GM12878 (cell line): ENCODE results near the gene ZCWPW2. TPM values are rescaled to one million over a fixed set of nuclear protein-coding genes. Genes with fewer than 3 reads are reported as not detected.

Source experiments
- ATAC-seq: fragments of 200-7000 bp; cut with Tn5 transposase; 3 replicates; pipeline ENCODE4 v1.9.1; 2020; ENCODE audit warnings: mild to moderate bottlenecking, moderate library complexity
- BruUV-seq: library from RNA; stranded (reverse); fragments of 400-500 nt; replicated peaks from 2 replicates; lab custom pipeline; 2021; lab: Mats Ljungman, UMichigan
- CTCF ChIA-PET: fragments of 300-600 bp; sonication (Branson Sonifier 250); formaldehyde crosslinking; extraction: SDS; loops from one replicate; lab custom pipeline; 2021; ENCODE audit warnings: inconsistent platforms; lab: Yijun Ruan, JAX
- POLR2A ChIA-PET: fragments of 350-600 bp; formaldehyde crosslinking; extraction: SDS; loops from one replicate; lab custom pipeline; 2021; ENCODE audit warnings: inconsistent platforms; lab: Charles Lee
- RAD21 ChIA-PET: fragments of 300-600 bp; sonication (Branson Sonifier 250); formaldehyde crosslinking; loops from one replicate; lab custom pipeline; 2023; ENCODE audit warnings: antibody characterized with exemption; ENCODE audit not compliant: unreplicated experiment; lab: Charles Lee
- SMC1A ChIA-PET: fragments of 300-600 bp; sonication (Branson Sonifier 250); formaldehyde crosslinking; loops from one replicate; lab custom pipeline; 2023; ENCODE audit not compliant: unreplicated experiment, uncharacterized antibody; lab: Charles Lee
- DNase-seq: peaks from one replicate; pipeline ENCODE4 v3.0.0-alpha.2; 2011; ENCODE audit warnings: low read depth, low spot score
- FAIRE-seq: peaks from 3 replicates; lab custom pipeline; 2011; peaks lifted over from hg19 to GRCh38; lab: Jason Lieb, UNC
- H2AFZ ChIP-seq: 2 replicates; pipeline ENCODE4 v1.6.0; 2011; ENCODE audit warnings: low read depth, low read length, control low read depth; ENCODE audit not compliant: control insufficient read depth
- H3K27ac ChIP-seq: 2 replicates; pipeline ENCODE4 v1.5.1; 2011; ENCODE audit warnings: control low read depth; ENCODE audit not compliant: control insufficient read depth, insufficient read depth
- H3K27me3 ChIP-seq, 2 experiments: replicated peaks in 1 of 2; 2 replicates each; pipeline versions ENCODE4 v1.6.0 to v1.6.1; 2011; ENCODE audit warnings: low read length in 1 of 2; ENCODE audit not compliant: control insufficient read depth in 2 of 2, insufficient read depth in 2 of 2
- H3K36me3 ChIP-seq, 2 experiments: 2 replicates each; pipeline ENCODE4 v1.5.1; 2011; ENCODE audit warnings: low read length in 1 of 2; ENCODE audit not compliant: control insufficient read depth in 2 of 2, insufficient read depth in 2 of 2
- H3K4me1 ChIP-seq: 2 replicates; pipeline ENCODE4 v1.6.1; 2011; ENCODE audit warnings: mild to moderate bottlenecking, low read length, moderate library complexity, mixed read lengths; ENCODE audit not compliant: control insufficient read depth, insufficient read depth
- H3K4me2 ChIP-seq: 2 replicates; pipeline ENCODE4 v1.6.0; 2011; ENCODE audit warnings: control low read depth; ENCODE audit not compliant: control insufficient read depth, insufficient read depth
- H3K4me3 ChIP-seq: fragments of 200-600 bp; sonication (generic); 2 replicates; pipeline ENCODE4 v1.5.1; 2016
- H3K79me2 ChIP-seq: 2 replicates; pipeline ENCODE4 v1.6.0; 2011; ENCODE audit warnings: low read length; ENCODE audit not compliant: control insufficient read depth, insufficient read depth
- H3K9ac ChIP-seq: 2 replicates; pipeline ENCODE4 v1.8.0; 2011; ENCODE audit warnings: low read length, control low read depth, mixed read lengths; ENCODE audit not compliant: control insufficient read depth, insufficient read depth
- H3K9me3 ChIP-seq: replicated peaks from 3 replicates; pipeline ENCODE4 v1.5.1; 2011; ENCODE audit warnings: mild to moderate bottlenecking, low read length; ENCODE audit not compliant: control insufficient read depth, insufficient read depth
- H4K20me1 ChIP-seq: 2 replicates; pipeline ENCODE4 v1.6.0; 2011; ENCODE audit not compliant: control insufficient read depth, insufficient read depth
- BACH1 ChIP-seq: fragments of 450-650 bp; IDR thresholded peaks from 2 replicates; pipeline ENCODE4 v1.6.1; 2017; ENCODE audit warnings: mild to moderate bottlenecking, borderline replicate concordance
- CTCF ChIP-seq, 3 experiments: IDR thresholded peaks in 2 of 3; conservative IDR thresholded peaks in 1 of 3; 2 replicates each; pipeline ENCODE4 v1.5.1; 2011; ENCODE audit warnings: low read depth in 3 of 3, low read length in 3 of 3, mild to moderate bottlenecking in 3 of 3, control low read depth in 2 of 3, moderate library complexity in 2 of 3, inconsistent platforms in 1 of 3, mixed read lengths in 1 of 3; ENCODE audit not compliant: control insufficient read depth in 2 of 3, insufficient read depth in 1 of 3; ENCODE audit errors: extremely low read depth in 1 of 3
- CUX1 ChIP-seq: IDR thresholded peaks from 2 replicates; pipeline ENCODE4 v1.6.1; 2012; ENCODE audit warnings: improper control_type of control experiment, low read depth, low read length; ENCODE audit not compliant: insufficient replicate concordance
- ELK1 ChIP-seq: IDR thresholded peaks from 2 replicates; pipeline ENCODE4 v1.6.1; 2012; ENCODE audit warnings: low read depth, low read length, improper control_type of control experiment
- FOXM1 ChIP-seq: IDR thresholded peaks from 2 replicates; pipeline ENCODE4 v1.6.1; 2012; ENCODE audit warnings: low read depth, mild to moderate bottlenecking, inconsistent platforms, low read length, moderate library complexity
- HCFC1 ChIP-seq: fragments of 150-350 bp; IDR thresholded peaks from 2 replicates; pipeline ENCODE4 v1.6.1; 2014; ENCODE audit warnings: low read length
- IKZF1 ChIP-seq: fragments of 450-650 bp; conservative IDR thresholded peaks from 2 replicates; pipeline ENCODE4 v1.6.1; 2017; ENCODE audit warnings: antibody characterized with exemption, mild to moderate bottlenecking
- MYC ChIP-seq: IDR thresholded peaks from 2 replicates; pipeline ENCODE4 v1.6.1; 2011; ENCODE audit warnings: mild to moderate bottlenecking, low read length, moderate library complexity, inconsistent platforms; ENCODE audit not compliant: insufficient read depth, insufficient replicate concordance, insufficient read length, severe bottlenecking
- NBN ChIP-seq: fragments of 450-650 bp; IDR thresholded peaks from 2 replicates; pipeline ENCODE4 v1.6.1; 2016
- NKRF ChIP-seq: fragments of 450-650 bp; conservative IDR thresholded peaks from 2 replicates; pipeline ENCODE4 v1.6.1; 2017; ENCODE audit warnings: mild to moderate bottlenecking, moderate library complexity
- NR2F1 ChIP-seq: fragments of 450-650 bp; conservative IDR thresholded peaks from 2 replicates; pipeline ENCODE4 v1.6.1; 2017; ENCODE audit warnings: mild to moderate bottlenecking
- PAX8 ChIP-seq: fragments of 450-650 bp; IDR thresholded peaks from 2 replicates; pipeline ENCODE4 v1.6.1; 2017; ENCODE audit warnings: mild to moderate bottlenecking, moderate library complexity
- RFX5 ChIP-seq: IDR thresholded peaks from 2 replicates; pipeline ENCODE4 v1.6.1; 2011; ENCODE audit warnings: low read depth, low read length, improper control_type of control experiment
- SMAD1 ChIP-seq: fragments of 450-650 bp; IDR thresholded peaks from 2 replicates; pipeline ENCODE4 v1.6.1; 2018; ENCODE audit warnings: mild to moderate bottlenecking, low read depth; ENCODE audit not compliant: partially characterized antibody
- SP1 ChIP-seq: IDR thresholded peaks from one replicate; pipeline ENCODE4 v1.6.1; 2011; ENCODE audit warnings: low read depth, low read length
- in situ Hi-C: fragments of 300-500 bp; cut with MboI; formaldehyde crosslinking; loops from 9 replicates; pipeline ENCODE4 v1.14.3; 2018; ENCODE audit warnings: mixed read lengths
- intact Hi-C: fragments of 100-400 bp; cut with micrococcal nuclease; formaldehyde crosslinking; loops from one replicate; pipeline ENCODE4 v1.14.2; 2022; ENCODE audit not compliant: unreplicated experiment
- polyA plus RNA-seq, 11 experiments: library from polyadenylated mRNA; depleted of rRNA in 4 of 11; unstranded in 6 of 11; stranded (reverse) in 5 of 11; fragments of >200 nt; fragmentation: Nextera tagmentation in 4 of 11; fragmentation: Illumina TruSeq in 1 of 11; extraction: Ambion mirVana in 4 of 11; extraction: Trizol in 1 of 11; gene quantifications; 1 replicate in 1 of 11; 2 replicates in 10 of 11; pipeline versions ENCODE4 v1.2.1 to v1.2.3, GENCODE V29; 2011 to 2016; ENCODE audit warnings: inconsistent platforms in 2 of 11, missing spikeins in 2 of 11, low read depth in 1 of 11
- total RNA-seq, 4 experiments: library from RNA; depleted of rRNA in 3 of 4; stranded (reverse); fragments of >200 nt in 3 of 4; fragmentation: Illumina TruSeq in 1 of 4; extraction: Trizol in 1 of 4; gene quantifications; 2 replicates each; pipeline versions ENCODE4 v1.2.1 to v1.2.3, GENCODE V29; 2013 to 2021

ZCWPW2 gene
- total and polyA plus RNA-seq, 10 of the 15 experiments (the other 5 are each of a cell fraction or from before 2014, with no cell fraction given): 0.09 to 0.38 (median 0.22) TPM; not detected in 3

- FAIRE-seq (no peak), DNase-seq (no peak), ATAC-seq (no peak)
- H3K4me1 ChIP-seq: no peaks in the 10 kb centered on the region
- H3K4me3 ChIP-seq: no peak overlapping the region
- no peaks in the 10 kb centered on the region for H3K27me3 ChIP-seq
- POLR2A ChIA-PET: interaction anchor here (0.6 to 1.6 kb wide), 3 partner anchors 393 to 640 kb away, joined by 3 to 8 read pairs (median 4); no protein-coding TSS in a partner anchor
- no peaks in the 10 kb centered on the region for H3K9me3 ChIP-seq
- CTCF ChIA-PET: interaction anchor here (1.1 to 2.9 kb wide), 15 partner anchors 9 to 1009 kb away, joined by 3 to 9 read pairs (median 5); no protein-coding TSS in a partner anchor
- in situ Hi-C loops (no loop called here), intact Hi-C loops (no loop called here)
- RAD21 ChIA-PET: interaction anchor here (0.8 to 2.7 kb wide), 10 partner anchors 11 to 609 kb away, joined by 3 to 21 read pairs (median 5); partner anchors contain the start of gene EOMES
- no peak overlapping the region for H3K9ac ChIP-seq
- H3K36me3 ChIP-seq: peaks cover 0 to 10% of the 10 kb centered on the region in 2 experiments; a peak in 2 of 4 replicates
- SMC1A ChIA-PET: interaction anchor here (0.7 to 3.6 kb wide), 18 partner anchors 9 to 639 kb away, joined by 3 to 21 read pairs (median 4); no protein-coding TSS in a partner anchor
- no peaks in the 10 kb centered on the region for H3K79me2 ChIP-seq
- no peak overlapping the region for H3K27ac ChIP-seq
- H4K20me1 ChIP-seq: no peaks in the 10 kb centered on the region
- H3K4me2 ChIP-seq: no peak overlapping the region
- H2AFZ ChIP-seq: no peak overlapping the region
- no TSS peak for BruUV-seq
- no peak for TF ChIP-seq NKRF
- no peak for TF ChIP-seq MYC
- TF ChIP-seq CUX1: no peak
- TF ChIP-seq ELK1: no peak
- no peak for TF ChIP-seq NBN
- TF ChIP-seq SMAD1: no peak
- TF ChIP-seq NR2F1: no peak
- no peak for TF ChIP-seq CTCF (IDR thresholded peaks at IDR 0.05 in 2 of 3, conservative IDR thresholded peaks at IDR 0.05 in 1 of 3; ENCODE audit: control insufficient read depth in 2 of 3, extremely low read depth in 1 of 3, insufficient read depth in 1 of 3, low read depth in 3 of 3, low read length in 3 of 3)
- no peak for TF ChIP-seq PAX8
- no peak for TF ChIP-seq FOXM1
- TF ChIP-seq HCFC1: no peak
- no peak for TF ChIP-seq SP1
- no peak for TF ChIP-seq BACH1
- TF ChIP-seq IKZF1: no peak
- no peak for TF ChIP-seq RFX5
These were observed 27.5 kb upstream of the ZCWPW2 start for GRCh38 chr3:28320981-28321380.
